ENCODE measurements around the gene DVL1. TPM values are rescaled to one million over a fixed set of nuclear protein-coding genes. Genes with fewer than 3 reads are reported as not detected.

Gene DVL1
- polyA plus RNA-seq, 5 donors, result 19.5 to 51.3 (median 29.9) TPM

DNA sequence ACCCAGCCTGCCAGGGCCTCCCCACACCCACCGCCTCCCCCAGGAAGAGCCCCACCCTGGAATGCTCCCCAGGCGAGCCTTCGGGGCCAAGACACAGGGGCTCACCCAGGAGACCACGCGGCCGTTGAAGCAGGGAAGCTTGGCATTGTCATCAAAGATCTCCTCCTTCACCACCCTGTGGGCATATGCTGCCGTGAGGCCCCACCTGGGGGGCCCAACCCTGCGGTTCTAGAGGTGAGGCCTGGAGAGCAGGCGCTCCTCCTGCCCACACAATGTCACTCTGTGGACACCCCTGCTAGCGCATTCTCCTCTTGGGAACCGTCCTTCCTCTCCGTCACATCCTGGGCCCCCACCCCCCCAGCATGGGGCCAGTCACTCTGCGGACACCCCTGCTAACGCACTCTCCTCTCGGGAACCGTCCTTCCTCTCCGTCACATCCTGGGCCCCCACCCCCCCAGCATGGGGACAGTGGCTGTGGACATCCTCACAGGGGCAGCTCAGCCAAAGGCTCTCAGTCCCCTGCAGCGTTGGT, 6.6 kb downstream of the DVL1 start:
- DNase-seq, result no peak

DNA sequence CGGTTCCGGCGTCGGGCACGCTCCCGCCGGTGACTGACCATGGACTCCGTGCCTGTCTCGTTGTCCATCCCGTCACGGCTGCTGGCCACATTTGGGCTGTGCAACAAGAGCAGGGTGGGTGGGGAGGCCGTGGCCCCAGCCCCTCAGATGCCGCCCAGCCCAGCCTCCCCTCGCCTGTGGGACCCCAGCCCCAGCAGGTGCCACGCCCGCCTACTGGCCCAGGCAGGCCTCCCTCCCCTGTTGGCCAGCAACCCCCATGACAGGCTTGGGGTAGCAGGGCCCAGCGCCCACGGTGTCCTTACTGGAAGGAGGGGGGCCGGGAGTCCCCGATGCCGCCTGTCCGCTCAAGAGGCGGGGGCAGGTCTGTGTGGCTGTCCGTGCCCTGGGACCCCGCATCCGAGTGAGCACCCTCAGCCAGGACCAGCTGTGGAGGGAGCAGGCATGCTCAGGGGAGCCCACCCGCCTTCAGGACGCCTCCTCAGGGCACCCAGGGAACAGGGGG, 7.1 kb downstream of the DVL1 start:
- no peak for DNase-seq

DNA sequence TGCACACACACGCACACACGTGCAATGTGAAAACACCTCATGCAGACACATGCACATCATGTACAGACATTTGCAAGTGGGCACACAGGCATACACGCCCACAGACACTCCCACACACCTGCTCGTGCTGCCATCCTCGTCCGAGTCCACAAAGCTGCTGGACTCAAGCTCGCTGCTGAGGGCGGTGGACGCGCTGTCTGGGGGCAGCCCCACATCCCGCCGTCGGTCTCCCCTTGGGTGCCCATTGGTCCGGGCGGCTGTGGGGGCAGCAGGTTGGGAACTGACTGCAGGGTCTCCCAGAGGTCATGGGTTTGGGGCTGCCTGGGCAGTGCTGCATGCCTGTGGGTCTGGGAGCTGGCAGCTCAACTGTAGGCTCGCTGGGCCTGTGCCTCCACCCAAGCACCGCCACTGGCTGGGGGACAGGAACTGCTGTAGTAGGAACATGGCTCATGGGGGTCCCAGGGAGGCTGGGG, 7.6 kb downstream of the DVL1 start:
- no peak for DNase-seq

DNA sequence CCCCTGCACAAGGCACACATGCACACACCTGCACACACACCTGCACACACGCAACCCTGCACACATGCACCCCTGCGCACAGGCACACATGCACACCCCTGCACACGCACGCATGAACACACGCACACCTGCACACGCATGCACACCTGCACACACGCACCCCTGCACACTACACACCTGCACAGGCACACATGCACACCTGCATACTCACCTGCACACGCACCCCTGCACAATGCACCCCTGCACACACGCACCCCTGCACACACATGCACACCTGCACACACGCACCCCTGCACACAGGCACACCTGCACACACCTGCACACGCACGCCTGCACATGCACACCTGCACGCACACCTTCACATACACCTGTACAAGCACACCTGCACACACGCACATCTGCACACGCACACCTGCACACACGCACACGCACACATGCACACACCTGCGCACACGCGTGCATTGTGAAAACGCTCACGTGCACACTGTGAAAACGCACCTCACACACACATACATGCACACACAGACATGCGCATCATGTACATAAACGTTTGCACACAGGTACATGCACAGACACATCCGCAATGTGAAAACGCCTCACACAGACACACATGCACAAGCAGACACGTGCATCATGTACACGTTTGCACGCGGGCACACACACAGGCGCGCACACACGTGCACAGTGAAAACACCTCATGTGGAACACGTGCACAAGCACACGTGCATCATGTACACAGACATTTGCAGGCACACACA, 8.2 kb downstream of the DVL1 start:
- no peak for DNase-seq

DNA sequence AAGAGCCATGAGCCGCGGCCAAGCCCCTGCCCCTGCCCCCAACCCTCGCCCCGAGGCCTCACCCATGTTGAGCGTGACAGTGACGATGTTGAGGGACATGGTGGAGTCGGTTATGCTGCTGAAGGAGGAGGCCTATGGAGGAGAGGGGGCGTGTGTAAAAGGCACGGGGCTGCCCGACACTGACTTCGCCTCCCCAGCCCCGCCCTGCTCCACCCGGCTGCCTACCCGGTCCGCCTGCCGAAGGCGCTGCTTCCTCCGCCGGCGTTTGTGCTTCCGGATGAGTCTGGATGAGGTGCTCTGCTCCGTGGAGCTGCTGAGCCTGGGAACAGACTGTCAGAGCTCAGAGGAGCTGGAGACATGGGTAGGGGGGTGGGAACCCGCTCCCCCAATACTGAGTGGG, 9.0 kb downstream of the DVL1 start:
- DNase-seq, result no peak

DNA sequence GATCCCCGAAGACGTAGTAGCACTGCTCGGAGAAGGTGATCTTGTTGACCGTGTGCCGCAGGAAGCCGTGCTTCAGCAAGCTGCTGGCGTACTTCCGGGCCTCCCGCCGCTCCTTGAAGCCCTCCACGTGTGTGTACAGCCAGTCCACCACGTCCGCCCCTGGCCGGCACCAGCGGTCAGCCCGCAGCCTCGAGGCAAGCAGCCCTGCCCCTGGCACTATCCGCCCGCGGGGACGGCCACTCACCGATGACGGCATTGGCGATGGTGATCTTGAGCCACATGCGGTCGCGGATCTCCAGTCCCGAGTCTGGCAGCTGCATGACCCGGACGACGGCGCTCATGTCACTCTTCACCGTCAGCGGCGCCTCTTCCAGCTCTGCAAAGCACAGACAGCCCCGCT, 10.9 kb downstream of the DVL1 start:
- no peak for DNase-seq

DNA sequence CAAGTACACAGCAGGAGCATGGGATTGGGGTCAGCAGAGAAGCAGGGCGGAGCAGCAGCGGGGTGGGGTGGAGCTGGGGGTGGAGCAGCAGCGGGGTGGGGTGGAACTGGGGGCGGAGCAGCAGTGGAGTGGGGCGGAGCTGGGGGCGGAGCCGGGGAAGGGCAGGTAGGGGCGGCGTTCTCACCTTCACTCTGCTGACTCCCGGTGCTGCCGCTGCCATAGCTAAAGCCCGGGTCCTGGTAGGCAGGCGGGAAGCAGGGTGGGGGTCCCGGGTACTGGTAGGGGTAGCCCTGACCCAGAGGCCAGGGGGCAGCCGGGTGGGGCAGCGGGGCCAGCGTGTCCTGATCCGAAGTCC, 11.4 kb downstream of the DVL1 start:
- DNase-seq, result no peak

DNA sequence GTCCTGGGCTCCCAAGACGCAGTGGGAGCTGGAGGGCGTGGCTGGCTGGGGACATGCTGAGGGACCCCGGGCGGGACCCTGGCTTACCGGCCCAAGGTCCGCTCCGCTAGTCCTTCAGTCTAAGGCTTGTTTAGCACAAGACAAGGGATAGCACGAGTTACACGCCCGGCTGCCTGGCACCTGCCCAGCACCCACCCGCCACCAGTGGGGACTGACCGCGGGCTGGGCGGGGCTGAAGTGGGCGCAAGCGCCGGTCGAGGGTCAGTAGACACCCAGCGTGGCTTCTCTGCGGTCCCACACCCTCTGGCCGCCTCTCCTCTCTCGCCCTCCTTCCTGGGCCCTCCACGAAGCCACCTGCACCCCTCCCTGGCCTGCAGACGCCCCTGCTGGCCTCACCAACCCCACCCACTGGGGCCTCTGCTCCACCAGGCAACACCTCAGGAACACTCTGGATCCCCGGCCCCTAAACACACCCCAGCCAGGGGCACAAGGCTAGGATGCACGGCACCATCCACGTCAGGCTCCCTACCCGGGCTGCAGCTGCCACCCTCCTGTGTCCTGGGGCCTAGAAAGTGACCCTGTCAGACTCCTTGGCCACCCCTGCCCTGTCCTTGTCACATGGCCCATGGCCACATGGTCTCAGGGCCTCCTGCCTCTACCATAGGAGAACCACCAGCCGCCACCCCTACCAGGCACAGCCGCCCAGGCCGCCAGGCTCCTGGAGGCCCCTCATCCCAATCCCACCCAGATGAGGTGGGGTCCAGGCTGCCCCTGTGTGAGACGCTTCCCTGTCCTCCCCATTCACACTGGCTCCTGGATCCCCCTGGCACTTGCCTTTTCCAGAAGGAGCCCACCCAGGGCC, 12.1 kb downstream of the DVL1 start:
- no peak for DNase-seq

DNA sequence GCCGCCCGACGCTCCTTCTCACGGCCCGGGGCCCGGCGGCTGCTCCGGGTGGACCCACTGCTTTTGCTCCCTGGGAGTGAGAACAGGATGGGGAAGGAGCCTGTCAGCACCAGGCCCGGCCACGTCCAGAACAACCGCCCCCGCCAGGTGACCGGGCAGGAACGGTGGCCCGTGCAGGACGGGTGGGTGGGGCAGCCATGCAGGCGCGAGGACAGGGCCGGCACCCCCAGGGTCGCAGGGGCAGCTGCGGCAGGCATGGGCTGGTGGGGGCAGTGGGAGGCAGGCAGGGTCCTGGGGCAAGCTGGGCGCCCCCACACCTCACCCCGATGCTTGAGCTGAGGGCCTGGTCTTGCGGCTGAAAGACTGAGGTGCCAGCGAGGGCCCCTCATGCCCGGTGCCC, 12.8 kb downstream of the DVL1 start:
- DNase-seq, result no peak

DNA sequence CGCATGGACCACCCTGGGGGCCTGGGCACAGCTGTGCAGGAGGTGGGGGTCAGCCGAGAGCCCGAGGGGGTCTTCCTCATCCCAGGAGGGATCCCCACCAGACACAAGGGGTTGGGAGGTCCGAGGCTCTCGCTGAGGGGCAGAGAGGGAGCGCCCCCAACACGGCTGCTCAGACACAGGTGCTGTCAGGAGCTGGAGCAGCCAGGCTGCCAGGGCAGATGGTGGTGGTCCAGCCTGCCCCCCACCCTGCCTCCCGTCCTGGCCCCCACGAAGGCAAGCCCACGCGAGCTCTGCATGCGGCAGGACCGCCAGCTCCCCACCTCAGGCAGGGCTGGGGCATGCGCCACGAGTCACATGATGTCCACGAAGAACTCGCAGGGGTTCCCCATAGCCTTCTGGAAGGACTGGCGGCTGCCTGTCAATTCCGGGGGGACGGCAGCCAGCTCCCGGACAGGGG, 13.4 kb downstream of the DVL1 start:
- no peak for DNase-seq

DNA sequence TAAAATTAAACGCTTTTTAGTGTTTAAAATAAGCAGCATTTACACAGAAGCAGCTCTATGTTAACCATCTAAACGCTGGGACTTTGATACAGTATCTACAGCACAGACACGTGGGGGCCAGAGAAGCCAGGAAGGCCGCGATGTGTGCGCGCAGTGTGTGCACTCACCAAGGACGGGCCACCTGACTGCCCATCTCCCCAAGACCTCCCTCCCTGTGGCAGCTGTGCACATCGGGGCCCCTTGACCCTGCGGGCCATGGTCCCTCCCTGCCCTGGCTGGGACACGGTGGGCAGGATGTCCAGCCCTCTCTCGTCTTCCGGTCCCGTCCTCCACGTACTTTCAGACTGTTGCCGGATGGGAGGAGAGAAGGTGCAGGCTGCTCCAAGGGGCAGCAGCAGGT, 13.9 kb downstream of the DVL1 start:
- no peak for DNase-seq

DNA sequence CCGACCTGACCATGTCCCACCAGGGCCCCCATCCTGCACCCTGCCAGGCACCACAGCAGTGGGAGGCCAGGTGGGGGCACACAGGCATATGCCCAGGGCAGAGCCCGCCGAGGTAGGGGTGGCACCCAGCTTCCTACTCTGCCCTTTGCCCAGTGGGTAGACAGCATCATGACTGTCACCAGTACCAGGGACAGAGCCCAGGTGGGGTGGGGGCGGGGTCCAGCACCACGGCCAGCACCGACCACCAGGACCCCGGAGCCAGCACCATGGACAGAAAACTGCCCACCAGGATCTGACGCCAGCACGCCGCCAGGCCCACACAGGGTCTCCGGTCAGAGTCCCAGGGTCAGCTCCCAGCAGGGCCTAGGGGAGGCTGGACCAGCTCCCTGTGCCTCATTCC, 14.4 kb downstream of the DVL1 start:
- DNase-seq, result no peak

DNA sequence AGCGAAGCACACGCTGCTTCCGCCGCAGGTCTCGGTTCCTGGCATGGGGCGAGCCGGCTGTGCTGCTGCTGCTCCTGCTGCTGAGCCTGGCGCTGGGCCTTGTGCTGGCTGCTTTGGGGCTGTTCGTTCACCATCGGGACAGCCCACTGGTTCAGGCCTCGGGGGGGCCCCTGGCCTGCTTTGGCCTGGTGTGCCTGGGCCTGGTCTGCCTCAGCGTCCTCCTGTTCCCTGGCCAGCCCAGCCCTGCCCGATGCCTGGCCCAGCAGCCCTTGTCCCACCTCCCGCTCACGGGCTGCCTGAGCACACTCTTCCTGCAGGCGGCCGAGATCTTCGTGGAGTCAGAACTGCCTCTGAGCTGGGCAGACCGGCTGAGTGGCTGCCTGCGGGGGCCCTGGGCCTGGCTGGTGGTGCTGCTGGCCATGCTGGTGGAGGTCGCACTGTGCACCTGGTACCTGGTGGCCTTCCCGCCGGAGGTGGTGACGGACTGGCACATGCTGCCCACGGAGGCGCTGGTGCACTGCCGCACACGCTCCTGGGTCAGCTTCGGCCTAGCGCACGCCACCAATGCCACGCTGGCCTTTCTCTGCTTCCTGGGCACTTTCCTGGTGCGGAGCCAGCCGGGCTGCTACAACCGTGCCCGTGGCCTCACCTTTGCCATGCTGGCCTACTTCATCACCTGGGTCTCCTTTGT, 15.5 kb downstream of the DVL1 start:
- DNase-seq, result no peak

DNA sequence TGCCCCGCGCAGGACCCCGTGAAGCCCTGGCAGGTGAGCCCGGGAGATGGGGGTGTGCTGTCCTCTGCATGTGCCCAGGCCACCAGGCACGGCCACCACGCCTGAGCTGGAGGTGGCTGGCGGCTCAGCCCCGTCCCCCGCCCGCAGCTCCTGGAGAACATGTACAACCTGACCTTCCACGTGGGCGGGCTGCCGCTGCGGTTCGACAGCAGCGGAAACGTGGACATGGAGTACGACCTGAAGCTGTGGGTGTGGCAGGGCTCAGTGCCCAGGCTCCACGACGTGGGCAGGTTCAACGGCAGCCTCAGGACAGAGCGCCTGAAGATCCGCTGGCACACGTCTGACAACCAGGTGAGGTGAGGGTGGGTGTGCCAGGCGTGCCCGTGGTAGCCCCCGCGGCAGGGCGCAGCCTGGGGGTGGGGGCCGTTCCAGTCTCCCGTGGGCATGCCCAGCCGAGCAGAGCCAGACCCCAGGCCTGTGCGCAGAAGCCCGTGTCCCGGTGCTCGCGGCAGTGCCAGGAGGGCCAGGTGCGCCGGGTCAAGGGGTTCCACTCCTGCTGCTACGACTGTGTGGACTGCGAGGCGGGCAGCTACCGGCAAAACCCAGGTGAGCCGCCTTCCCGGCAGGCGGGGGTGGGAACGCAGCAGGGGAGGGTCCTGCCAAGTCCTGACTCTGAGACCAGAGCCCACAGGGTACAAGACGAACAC, 16.3 kb downstream of the DVL1 start:
- DNase-seq, result no peak

DNA sequence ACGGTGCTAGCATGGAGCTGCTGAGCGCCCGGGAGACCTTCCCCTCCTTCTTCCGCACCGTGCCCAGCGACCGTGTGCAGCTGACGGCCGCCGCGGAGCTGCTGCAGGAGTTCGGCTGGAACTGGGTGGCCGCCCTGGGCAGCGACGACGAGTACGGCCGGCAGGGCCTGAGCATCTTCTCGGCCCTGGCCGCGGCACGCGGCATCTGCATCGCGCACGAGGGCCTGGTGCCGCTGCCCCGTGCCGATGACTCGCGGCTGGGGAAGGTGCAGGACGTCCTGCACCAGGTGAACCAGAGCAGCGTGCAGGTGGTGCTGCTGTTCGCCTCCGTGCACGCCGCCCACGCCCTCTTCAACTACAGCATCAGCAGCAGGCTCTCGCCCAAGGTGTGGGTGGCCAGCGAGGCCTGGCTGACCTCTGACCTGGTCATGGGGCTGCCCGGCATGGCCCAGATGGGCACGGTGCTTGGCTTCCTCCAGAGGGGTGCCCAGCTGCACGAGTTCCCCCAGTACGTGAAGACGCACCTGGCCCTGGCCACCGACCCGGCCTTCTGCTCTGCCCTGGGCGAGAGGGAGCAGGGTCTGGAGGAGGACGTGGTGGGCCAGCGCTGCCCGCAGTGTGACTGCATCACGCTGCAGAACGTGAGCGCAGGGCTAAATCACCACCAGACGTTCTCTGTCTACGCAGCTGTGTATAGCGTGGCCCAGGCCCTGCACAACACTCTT, 17.0 kb downstream of the DVL1 start:
- DNase-seq, result no peak

DNA sequence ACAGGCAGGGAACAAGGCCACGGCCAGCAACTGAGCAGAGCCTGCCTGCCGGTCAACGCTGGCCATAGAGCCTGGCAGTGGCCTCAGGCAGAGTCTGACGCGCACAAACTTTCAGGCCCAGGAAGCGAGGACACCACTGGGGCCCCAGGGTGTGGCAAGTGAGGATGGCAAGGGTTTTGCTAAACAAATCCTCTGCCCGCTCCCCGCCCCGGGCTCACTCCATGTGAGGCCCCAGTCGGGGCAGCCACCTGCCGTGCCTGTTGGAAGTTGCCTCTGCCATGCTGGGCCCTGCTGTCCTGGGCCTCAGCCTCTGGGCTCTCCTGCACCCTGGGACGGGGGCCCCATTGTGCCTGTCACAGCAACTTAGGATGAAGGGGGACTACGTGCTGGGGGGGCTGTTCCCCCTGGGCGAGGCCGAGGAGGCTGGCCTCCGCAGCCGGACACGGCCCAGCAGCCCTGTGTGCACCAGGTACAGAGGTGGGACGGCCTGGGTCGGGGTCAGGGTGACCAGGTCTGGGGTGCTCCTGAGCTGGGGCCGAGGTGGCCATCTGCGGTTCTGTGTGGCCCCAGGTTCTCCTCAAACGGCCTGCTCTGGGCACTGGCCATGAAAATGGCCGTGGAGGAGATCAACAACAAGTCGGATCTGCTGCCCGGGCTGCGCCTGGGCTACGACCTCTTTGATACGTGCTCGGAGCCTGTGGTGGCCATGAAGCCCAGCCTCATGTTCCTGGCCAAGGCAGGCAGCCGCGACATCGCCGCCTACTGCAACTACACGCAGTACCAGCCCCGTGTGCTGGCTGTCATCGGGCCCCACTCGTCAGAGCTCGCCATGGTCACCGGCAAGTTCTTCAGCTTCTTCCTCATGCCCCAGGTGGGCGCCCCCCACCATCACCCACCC, 17.9 kb downstream of the DVL1 start, which contains the start of gene TAS1R3:
TSS of gene TAS1R3 (plus strand) at position 213 of the 898 bp plus-strand sequence. CDS start at position 279, 66 bp downstream.
- no peak for DNase-seq

DNA sequence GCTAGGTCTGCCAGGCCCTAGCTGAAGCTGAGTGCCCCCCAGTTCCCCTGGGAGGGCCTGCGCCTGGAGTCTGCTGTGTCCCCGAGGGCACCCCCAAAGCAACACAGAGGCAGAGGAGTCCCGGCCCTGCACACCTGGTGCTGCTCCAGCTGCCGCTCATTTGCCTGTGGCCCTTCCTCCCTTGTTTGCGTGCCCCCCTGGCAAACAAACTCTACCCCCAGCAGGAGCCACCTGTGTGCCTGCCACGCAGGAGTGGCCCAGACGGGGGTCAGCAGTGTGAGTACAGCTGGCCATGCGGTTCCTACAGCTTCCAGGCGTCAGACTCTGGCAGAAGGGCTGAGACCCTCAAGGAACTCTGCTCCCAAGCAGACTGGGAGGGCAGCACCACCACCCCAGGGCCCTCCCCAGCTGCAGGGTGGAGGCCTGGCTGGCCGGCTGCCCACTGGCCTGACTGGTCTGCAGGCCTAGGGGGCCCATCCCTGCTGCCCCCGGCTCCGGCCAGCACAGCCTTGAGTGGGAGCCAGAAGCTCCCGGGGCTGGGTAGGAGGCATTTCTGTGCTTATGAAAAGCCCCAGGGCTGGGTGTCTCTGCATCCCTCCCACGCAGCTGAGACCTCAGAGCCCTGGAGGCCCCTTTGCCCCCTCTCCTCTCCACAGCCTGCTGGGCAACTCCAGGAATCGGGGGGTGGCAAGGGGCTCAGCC, 18.7 kb downstream of the DVL1 start:
- DNase-seq, result no peak

DNA sequence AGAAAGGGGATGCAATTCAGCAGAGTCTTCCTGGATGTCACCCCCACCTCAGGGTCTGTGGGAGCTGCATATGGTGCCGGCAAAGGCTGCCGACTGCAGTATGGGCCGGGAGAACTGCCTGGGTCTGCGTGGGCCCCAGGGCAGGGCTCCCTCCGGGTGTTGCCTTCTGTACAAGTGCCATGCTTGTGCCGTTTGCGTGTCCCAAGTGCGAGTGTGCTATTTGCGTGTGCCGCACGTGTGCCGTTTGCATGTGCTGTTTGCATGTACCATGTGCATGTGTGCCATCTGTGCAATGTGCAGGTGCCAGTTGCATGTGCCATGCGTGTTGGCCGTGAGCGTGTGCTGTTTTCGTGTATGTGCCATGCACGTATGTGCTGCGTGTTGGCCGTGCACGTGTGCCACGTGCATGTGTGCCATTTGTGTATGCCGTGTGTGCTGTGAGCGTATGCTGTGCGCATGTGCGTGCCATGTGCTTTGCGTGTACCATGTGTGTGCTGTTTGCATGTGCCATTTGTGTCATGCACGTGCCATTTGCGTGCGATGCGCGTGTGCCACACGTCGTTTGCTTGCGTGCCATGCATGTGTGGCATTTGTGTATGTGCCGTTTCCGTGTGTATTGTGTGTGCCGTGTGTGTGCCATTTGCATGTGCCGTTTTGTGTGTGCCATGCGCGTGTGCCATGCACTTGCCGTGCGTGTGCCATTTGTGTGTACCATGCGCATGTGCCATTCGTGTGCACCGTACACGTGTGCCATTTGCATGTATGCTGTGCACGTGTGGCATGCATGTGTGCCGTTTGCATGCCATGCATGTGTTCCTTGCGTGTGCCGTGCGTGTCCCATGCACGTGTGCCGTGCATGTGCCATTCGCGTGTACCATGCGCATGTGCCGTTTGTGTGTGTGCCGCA, 19.7 kb downstream of the DVL1 start:
- no peak for DNase-seq
